HG02970 (cell line): ENCODE results near the gene IRF1.
"Not testable (repeated sequence)": the region's sequence is repeated elsewhere in the genome, so short reads cannot be mapped to it uniquely, and the experiment has no call there.

Experiments used
- ATAC-seq: cut with Tn5 transposase; IDR thresholded peaks from one replicate; pipeline ENCODE4 v1.9.1; 2021; ENCODE audit warnings: mild to moderate bottlenecking, moderate library complexity, moderate number of reproducible peaks; ENCODE audit not compliant: unreplicated experiment, low FRiP score

IRF1 gene

DNA sequence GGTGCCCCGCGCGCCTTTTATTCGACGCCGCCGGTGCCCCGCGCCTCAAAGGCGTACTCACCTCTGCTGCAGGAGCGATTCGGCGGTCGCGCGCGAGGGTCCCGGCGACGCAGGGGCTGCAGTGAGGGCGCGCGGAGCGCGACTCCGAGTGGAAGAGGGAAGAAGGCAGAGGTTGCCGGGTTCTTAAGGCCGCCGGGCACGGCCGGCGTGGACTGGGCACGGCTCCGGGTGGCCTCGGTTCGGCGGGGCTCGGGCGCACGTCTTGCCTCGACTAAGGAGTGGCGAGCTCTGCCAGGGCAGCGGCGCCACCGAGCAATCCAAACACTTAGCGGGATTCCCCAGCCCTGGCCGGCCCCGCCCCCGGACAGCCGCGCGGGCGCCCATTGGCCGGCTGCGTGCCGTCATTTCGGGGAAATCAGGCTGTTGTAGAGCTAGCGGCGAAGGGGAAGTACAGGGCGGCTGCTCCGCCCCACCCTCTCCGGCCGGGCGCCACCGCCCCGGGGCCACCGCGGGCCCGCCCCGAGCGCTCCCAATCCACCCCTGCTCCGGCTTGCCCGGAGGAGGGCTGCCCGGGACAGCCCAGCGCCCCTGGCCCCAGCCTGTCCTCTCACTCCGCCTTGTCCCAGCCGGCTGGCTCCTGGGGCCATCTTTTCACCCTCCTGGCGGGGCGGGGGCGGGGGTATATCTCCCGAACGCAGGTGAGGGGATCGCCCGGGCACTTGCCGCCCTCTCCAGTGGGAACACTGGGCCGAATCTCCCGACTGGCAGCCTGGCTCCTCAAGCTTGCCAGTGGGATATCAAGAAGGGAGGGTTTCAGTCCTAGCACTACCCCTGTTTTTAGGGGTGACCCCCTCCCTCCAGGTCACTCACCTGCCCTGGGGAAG lies at the start of gene IRF1:
TSS of gene IRF1 (minus strand) at position 290 of the 884 bp plus-strand sequence. CDS start 1,295 bp downstream, outside the sequence.
- ATAC-seq: peak; percentile 74

GRCh38 chr5:132540149-132540548 lies 49.6 kb upstream of the IRF1 start:
- ATAC-seq: no peak

DNA sequence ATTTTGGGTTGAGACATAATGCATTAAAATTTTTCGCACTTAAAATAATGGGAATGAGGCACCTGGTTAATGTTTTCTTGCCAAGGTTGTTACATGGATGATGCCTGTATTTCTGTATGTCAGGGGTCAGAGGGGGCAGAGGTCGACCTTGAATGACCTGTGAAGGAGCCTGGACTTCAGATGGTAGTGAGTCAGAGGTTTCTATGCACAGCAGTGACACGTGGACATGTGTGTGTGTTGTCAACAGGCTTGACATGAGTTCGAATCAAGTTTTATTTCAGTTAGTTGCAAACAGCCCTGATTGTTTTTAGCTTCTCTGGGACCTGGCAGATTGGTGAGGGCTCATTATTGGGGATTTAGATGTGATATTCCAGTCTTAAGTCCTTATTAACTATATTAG lies 49.1 kb upstream of the IRF1 start:
- ATAC-seq: no peak

GRCh38 chr5:132530946-132531345 lies 40.4 kb upstream of the IRF1 start:
- no peak for ATAC-seq

GRCh38 chr5:132528866-132529634 lies 38.5 kb upstream of the IRF1 start:
- no peak for ATAC-seq

DNA sequence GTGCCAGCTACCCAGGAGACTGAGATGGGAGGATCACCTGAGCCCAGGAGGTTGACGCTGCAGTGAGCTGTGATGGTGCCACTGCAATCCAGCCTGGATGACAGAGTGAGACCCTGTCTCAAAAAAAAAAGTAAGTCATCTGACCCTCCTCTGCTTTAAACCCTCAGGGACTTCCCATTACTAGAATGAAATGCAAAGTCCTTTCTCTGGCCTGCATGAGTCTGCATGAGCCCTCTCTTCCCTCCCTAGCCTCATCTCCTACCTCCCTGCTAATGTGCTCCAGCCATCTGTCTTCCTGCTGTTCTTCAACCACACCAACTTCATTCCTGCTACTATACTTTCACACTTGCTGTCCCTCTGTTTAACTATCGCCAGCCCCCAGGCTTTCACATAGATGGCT lies 37.4 kb upstream of the IRF1 start:
- no peak for ATAC-seq

DNA sequence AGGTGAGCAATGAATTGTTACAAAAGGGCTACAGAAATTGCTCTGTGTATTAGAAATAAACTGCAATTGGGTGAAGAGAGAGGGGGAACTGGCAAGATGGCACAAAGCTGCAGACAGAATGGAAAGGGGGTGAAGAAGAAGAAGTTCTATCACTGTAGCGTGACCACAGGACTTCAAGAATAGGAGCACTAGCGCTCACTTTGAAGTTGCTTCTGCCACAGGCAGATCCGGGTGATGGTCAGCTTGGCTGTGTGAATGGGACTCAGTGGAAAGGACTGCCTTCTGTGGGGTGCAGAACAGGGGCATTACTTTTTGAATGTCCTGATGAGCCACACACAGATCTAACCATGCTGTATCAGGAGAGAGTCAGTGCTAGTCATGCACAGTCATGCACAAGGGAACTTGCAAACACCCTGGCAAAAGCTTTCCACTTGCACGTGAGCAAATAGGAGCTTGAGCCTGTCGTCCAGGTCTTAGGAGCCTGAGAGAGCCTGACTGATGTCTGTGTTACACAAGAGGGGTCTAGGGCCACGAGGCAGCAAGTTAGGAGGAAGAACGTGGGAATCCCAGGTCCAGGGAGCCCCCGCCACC lies 36.5 kb upstream of the IRF1 start:
- no peak for ATAC-seq

DNA sequence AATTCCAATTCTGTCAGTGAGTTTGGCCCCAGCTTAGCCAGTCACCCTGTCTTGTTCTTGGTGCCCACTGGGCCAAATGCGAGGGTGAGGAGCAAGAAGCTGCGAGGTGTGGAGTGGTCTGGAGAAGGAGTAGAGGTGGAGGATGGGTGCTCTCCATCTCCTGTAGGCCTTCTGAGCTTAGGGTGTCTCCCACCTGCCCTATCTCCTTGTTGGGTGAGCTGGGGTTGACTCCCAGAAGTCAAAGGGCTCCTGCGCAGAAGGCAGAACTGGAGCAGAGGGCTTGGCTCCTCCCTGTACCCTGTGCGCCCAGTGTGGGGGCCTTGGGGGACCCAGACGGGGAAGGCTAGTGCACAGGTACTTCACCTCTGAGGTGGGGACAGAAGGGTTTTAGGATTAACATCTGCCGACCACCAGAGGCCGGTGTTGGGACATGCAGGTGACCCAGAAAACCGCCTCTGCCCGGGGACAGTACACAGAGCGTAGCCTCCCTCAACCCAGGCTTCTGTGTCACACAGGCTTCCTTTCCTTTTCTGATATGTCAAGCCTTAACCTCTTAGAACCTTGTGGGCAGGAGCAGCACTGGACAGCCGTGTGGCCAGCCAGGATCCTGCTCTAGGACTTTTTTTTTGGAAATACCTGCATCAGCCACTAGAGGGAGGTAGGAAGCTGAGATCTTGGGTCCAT lies 35.9 kb upstream of the IRF1 start:
- ATAC-seq: no peak

GRCh38 chr5:132525299-132525724 lies 34.7 kb upstream of the IRF1 start:
- ATAC-seq: peak; percentile 64

- not testable (repeated sequence) for ATAC-seq
Measured at GRCh38 chr5:132524877-132525276, 34.3 kb upstream of the IRF1 start.

GRCh38 chr5:132522067-132522466 lies 31.5 kb upstream of the IRF1 start:
- not testable (repeated sequence) for ATAC-seq

GRCh38 chr5:132513618-132514336 lies 23.2 kb upstream of the IRF1 start:
- ATAC-seq: not testable (repeated sequence)

DNA sequence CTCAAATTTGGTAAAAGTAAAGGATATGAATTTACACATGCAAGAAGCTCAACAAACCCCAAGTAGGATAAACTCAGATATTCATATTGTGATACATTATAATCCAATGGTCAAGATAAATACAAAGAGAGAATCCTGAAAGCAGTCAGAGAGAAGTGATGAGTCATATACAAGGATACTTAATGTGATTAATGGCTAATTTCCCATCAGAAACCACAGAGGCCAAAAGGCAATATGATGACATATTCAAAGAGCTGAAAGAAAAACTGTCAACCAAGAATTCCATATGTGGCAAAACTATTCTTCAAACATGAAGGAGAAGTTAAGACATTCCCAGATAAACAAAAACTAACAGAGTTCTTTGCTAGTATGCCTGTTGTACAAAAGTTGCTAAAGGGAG lies 19.5 kb upstream of the IRF1 start:
- no peak for ATAC-seq

GRCh38 chr5:132506094-132506692 lies 15.6 kb upstream of the IRF1 start:
- ATAC-seq: no peak

DNA sequence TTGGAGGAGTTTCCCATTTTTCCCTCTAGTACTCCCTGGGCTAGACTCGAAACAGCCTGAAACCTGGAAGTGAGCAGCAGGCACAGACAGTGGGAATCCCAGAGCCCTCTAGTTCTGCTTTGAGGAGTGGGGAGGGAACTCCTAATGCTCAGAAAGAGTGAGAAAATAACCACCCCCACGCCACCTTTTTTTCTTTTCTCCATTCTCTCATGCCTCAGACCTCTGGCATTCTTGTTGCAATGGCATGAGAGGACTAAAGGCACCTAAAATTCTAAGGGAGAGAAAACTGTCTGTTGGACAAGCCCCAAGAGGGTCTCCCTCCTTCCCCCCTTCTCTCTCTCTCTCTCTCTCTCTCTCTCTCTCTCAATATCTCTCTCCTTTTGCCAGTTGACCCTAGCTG lies 15.1 kb upstream of the IRF1 start:
- ATAC-seq: no peak

DNA sequence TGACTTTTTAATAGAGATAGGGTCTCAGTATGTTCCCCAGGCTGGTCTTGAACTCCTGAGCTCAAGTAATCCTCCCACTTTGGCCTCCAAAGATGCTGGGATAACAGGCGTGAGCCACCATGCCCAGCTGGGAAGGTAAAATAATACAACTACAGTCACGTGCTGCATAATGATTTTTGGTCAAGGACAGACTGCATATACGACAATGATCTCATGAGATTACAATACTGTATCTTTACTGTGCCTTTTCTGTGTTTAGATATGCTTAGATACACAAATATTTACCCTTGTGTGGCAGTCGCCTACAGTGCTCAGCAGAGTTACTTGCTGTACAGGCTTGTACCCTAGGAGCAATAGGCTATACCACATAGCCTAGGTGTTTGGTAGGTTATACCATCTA lies 14.2 kb upstream of the IRF1 start:
- ATAC-seq: no peak

- no peak for ATAC-seq
Measured at GRCh38 chr5:132503244-132503643, 12.7 kb upstream of the IRF1 start.

GRCh38 chr5:132501961-132502931 lies 11.7 kb upstream of the IRF1 start:
- no peak for ATAC-seq

DNA sequence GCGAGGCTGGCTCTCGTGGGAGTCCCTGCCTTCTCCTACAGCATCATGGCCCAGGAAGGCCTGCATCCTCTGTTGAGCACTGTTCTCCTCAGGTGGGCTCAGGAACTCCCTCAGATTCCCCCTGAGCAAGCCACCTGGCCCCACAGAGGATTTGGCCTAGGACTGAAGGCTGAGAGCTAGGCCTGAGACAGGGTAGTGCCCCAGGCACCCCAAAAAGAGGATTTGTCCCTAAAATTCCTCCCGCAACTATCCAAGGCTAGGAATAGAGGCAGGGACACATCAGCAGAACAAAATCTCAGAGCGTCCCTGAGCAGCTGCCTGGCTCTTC lies 11.0 kb upstream of the IRF1 start:
- no peak for ATAC-seq
